HepG2 (cell line): Measurements from ENCODE around the gene RPS19. TPM values are rescaled to one million over a fixed set of nuclear protein-coding genes. Genes with fewer than 3 reads are reported as not detected.

ENCODE experiments used
- EEA1 ChIP-seq: sonication (generic); formaldehyde crosslinking; IDR thresholded peaks from 2 replicates; pipeline ENCODE4 v1.5.1; 2020; ENCODE audit warnings: mild to moderate bottlenecking, missing genetic modification reagents, borderline replicate concordance
- FOXK2 ChIP-seq: fragments of 450-650 bp; IDR thresholded peaks from 2 replicates; pipeline ENCODE4 v1.6.1; 2016
- KAT8 ChIP-seq: IDR thresholded peaks from 2 replicates; pipeline ENCODE4 v1.6.1; 2016; ENCODE audit warnings: missing genetic modification reagents, missing compliant biosample characterization
- PHF8 ChIP-seq: sonication (generic); formaldehyde crosslinking; IDR thresholded peaks from 2 replicates; pipeline ENCODE4 v1.5.0; 2020; ENCODE audit warnings: missing genetic modification reagents
- REXO4 ChIP-seq: sonication (generic); formaldehyde crosslinking; IDR thresholded peaks from 2 replicates; pipeline ENCODE4 v1.8.0; 2022; ENCODE audit warnings: missing genetic modification reagents, mild to moderate bottlenecking, borderline replicate concordance
- XRCC5 ChIP-seq: fragments of 200-400 bp; formaldehyde crosslinking; optimal IDR thresholded peaks from 2 replicates; pipeline ENCODE3; 2017; ENCODE audit warnings: mild to moderate bottlenecking, low read length
- ZBTB7A ChIP-seq: sonication (generic); formaldehyde crosslinking; IDR thresholded peaks from 2 replicates; pipeline ENCODE4 v1.8.0; 2022; ENCODE audit warnings: mild to moderate bottlenecking, missing genetic modification reagents
- ZNF160 ChIP-seq: sonication (generic); formaldehyde crosslinking; IDR thresholded peaks from 2 replicates; pipeline ENCODE4 v1.8.0; 2022; ENCODE audit warnings: mild to moderate bottlenecking, inconsistent platforms, missing genetic modification reagents
- ZNF20 ChIP-seq: sonication (generic); formaldehyde crosslinking; IDR thresholded peaks from 2 replicates; pipeline ENCODE4 v1.4.0; 2020; ENCODE audit warnings: mild to moderate bottlenecking, moderate library complexity, missing genetic modification reagents
- ZNF44 ChIP-seq: sonication (generic); formaldehyde crosslinking; IDR thresholded peaks from 2 replicates; pipeline ENCODE4 v1.5.1; 2020; ENCODE audit warnings: mild to moderate bottlenecking, missing genetic modification reagents
- ZNF567 ChIP-seq: sonication (generic); formaldehyde crosslinking; IDR thresholded peaks from 2 replicates; pipeline ENCODE4 v1.8.1; 2023; ENCODE audit warnings: mild to moderate bottlenecking, missing genetic modification reagents, borderline replicate concordance
- ZNF713 ChIP-seq: sonication (generic); formaldehyde crosslinking; IDR thresholded peaks from 2 replicates; pipeline ENCODE4 v1.4.0; 2020; ENCODE audit warnings: mild to moderate bottlenecking, missing genetic modification reagents
- polyA plus RNA-seq, 8 experiments: library from polyadenylated mRNA; depleted of rRNA in 3 of 8; stranded (reverse) in 7 of 8; unstranded in 1 of 8; fragments of >200 nt; fragmentation: Illumina TruSeq in 4 of 8; extraction: Trizol in 4 of 8; gene quantifications; 2 replicates each; pipeline versions ENCODE4 v1.2.1 to v1.2.3, GENCODE V29; 2011 to 2016; ENCODE audit warnings: low read depth in 4 of 8, missing spikeins in 1 of 8, mixed read lengths in 1 of 8; ENCODE audit not compliant: insufficient read depth in 1 of 8
- total RNA-seq, 5 experiments: library from RNA; depleted of rRNA; stranded (reverse); fragments of >200 nt; fragmentation: Illumina TruSeq; extraction: Trizol; gene quantifications; 2 replicates each; pipeline ENCODE4 v1.2.3, GENCODE V29; 2016; ENCODE audit warnings: low read depth in 1 of 5
- TF ChIP-seq, protein P1 (sequence below): IDR thresholded peaks from 2 replicates; pipeline ENCODE4 v1.6.1; 2016; ENCODE audit warnings: missing biosample characterization, missing genetic modification reagents, low read depth
- TF ChIP-seq, protein P2 (sequence below): IDR thresholded peaks from 2 replicates; pipeline ENCODE4 v1.6.1; 2016; ENCODE audit warnings: low read depth, missing genetic modification reagents, missing compliant biosample characterization
- TF ChIP-seq, protein P3 (sequence below): sonication (generic); formaldehyde crosslinking; IDR thresholded peaks from 2 replicates; pipeline ENCODE4 v1.5.0; 2020; ENCODE audit warnings: missing genetic modification reagents
- TF ChIP-seq, protein P4 (sequence below): sonication (generic); formaldehyde crosslinking; IDR thresholded peaks from 2 replicates; pipeline ENCODE4 v1.4.0; 2020; ENCODE audit warnings: missing genetic modification reagents
- TF ChIP-seq, protein P5 (sequence below): sonication (generic); formaldehyde crosslinking; IDR thresholded peaks from 2 replicates; pipeline ENCODE4 v1.8.0; 2022; ENCODE audit warnings: mild to moderate bottlenecking, missing genetic modification reagents, moderate library complexity

The RPS19 gene
- total and polyA plus RNA-seq, 2 of the 13 experiments (the other 11 are each of a cell fraction or from before 2014, with no cell fraction given), result 1,983 to 4,758 TPM

DNA sequence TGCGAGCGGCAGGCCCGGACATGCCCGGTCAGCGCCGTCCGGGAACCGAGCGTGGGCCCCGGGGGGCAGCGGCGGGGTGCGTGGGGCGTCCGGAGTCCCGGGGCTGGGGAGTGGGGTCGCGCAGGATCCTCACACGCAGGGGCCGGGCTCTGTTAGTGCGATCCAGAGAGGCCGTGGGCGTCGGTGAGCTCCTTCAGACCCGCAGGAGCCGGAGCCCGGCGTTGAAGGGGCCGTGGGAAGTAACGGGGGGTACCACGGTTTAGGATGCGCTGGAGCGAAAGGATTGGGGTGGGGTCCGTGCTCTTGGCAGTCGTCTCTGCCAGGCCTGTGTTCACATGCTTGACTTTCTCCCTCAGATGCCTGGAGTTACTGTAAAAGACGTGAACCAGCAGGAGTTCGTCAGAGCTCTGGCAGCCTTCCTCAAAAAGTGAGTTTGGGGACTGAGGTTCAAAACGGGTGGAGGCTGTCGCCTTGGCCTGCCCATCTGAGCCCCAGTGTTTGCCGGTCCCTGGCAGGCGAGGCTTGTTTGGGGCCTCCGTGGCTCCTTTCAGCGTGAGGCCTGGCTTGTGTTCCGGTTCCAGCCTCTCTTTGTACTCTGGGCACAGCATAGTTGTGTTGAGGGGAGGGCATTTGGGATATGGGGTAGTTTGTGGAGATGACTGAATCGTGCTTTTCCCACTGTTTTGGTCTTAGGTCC lies 512 bp downstream of the RPS19 start (continued):
- TF ChIP-seq, protein P1, sequence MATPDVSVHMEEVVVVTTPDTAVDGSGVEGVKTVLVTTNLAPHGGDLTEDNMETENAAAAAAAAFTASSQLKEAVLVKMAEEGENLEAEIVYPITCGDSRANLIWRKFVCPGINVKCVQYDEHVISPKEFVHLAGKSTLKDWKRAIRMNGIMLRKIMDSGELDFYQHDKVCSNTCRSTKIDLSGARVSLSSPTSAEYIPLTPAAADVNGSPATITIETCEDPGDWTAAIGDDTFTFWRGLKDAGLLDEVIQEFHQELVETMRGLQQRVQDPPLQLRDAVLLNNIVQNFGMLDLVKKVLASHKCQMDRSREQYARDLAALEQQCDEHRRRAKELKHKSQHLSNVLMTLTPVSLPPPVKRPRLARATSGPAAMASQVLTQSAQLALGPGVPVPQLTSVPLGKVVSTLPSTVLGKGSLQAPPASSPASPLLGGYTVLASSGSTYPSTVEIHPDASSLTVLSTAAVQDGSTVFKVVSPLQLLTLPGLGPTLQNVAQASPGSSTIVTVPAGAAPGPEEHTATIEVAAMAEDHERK (CRISPR knock-in tag), result no peak
- 0 out of 2 replicates have a peak, but pooled peaks have one; percentile 37 for TF ChIP-seq ZNF44 (CRISPR knock-in tag)
- TF ChIP-seq PHF8 (CRISPR knock-in tag), result no peak
- no peak for TF ChIP-seq FOXK2
- TF ChIP-seq EEA1 (CRISPR knock-in tag), result no peak
- no peak for TF ChIP-seq XRCC5
- TF ChIP-seq ZNF160 (CRISPR knock-in tag), result no peak
- TF ChIP-seq, protein P2, sequence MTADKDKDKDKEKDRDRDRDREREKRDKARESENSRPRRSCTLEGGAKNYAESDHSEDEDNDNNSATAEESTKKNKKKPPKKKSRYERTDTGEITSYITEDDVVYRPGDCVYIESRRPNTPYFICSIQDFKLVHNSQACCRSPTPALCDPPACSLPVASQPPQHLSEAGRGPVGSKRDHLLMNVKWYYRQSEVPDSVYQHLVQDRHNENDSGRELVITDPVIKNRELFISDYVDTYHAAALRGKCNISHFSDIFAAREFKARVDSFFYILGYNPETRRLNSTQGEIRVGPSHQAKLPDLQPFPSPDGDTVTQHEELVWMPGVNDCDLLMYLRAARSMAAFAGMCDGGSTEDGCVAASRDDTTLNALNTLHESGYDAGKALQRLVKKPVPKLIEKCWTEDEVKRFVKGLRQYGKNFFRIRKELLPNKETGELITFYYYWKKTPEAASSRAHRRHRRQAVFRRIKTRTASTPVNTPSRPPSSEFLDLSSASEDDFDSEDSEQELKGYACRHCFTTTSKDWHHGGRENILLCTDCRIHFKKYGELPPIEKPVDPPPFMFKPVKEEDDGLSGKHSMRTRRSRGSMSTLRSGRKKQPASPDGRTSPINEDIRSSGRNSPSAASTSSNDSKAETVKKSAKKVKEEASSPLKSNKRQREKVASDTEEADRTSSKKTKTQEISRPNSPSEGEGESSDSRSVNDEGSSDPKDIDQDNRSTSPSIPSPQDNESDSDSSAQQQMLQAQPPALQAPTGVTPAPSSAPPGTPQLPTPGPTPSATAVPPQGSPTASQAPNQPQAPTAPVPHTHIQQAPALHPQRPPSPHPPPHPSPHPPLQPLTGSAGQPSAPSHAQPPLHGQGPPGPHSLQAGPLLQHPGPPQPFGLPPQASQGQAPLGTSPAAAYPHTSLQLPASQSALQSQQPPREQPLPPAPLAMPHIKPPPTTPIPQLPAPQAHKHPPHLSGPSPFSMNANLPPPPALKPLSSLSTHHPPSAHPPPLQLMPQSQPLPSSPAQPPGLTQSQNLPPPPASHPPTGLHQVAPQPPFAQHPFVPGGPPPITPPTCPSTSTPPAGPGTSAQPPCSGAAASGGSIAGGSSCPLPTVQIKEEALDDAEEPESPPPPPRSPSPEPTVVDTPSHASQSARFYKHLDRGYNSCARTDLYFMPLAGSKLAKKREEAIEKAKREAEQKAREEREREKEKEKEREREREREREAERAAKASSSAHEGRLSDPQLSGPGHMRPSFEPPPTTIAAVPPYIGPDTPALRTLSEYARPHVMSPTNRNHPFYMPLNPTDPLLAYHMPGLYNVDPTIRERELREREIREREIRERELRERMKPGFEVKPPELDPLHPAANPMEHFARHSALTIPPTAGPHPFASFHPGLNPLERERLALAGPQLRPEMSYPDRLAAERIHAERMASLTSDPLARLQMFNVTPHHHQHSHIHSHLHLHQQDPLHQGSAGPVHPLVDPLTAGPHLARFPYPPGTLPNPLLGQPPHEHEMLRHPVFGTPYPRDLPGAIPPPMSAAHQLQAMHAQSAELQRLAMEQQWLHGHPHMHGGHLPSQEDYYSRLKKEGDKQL (CRISPR knock-in tag), result no peak
- TF ChIP-seq ZNF567 (CRISPR knock-in tag), result no peak
- TF ChIP-seq, protein P3, sequence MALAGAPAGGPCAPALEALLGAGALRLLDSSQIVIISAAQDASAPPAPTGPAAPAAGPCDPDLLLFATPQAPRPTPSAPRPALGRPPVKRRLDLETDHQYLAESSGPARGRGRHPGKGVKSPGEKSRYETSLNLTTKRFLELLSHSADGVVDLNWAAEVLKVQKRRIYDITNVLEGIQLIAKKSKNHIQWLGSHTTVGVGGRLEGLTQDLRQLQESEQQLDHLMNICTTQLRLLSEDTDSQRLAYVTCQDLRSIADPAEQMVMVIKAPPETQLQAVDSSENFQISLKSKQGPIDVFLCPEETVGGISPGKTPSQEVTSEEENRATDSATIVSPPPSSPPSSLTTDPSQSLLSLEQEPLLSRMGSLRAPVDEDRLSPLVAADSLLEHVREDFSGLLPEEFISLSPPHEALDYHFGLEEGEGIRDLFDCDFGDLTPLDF (CRISPR knock-in tag), result no peak
- TF ChIP-seq KAT8, result no peak
- TF ChIP-seq ZNF713 (CRISPR knock-in tag), result no peak
- TF ChIP-seq, protein P4, sequence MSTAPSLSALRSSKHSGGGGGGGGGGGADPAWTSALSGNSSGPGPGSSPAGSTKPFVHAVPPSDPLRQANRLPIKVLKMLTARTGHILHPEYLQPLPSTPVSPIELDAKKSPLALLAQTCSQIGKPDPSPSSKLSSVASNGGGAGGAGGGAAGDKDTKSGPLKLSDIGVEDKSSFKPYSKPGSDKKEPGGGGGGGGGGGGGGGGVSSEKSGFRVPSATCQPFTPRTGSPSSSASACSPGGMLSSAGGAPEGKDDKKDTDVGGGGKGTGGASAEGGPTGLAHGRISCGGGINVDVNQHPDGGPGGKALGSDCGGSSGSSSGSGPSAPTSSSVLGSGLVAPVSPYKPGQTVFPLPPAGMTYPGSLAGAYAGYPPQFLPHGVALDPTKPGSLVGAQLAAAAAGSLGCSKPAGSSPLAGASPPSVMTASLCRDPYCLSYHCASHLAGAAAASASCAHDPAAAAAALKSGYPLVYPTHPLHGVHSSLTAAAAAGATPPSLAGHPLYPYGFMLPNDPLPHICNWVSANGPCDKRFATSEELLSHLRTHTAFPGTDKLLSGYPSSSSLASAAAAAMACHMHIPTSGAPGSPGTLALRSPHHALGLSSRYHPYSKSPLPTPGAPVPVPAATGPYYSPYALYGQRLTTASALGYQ (CRISPR knock-in tag), result no peak
- TF ChIP-seq, protein P5, sequence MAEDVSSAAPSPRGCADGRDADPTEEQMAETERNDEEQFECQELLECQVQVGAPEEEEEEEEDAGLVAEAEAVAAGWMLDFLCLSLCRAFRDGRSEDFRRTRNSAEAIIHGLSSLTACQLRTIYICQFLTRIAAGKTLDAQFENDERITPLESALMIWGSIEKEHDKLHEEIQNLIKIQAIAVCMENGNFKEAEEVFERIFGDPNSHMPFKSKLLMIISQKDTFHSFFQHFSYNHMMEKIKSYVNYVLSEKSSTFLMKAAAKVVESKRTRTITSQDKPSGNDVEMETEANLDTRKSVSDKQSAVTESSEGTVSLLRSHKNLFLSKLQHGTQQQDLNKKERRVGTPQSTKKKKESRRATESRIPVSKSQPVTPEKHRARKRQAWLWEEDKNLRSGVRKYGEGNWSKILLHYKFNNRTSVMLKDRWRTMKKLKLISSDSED, result no peak
- TF ChIP-seq ZNF20 (CRISPR knock-in tag), result no peak
- TF ChIP-seq REXO4 (CRISPR knock-in tag), result no peak
- TF ChIP-seq ZBTB7A (CRISPR knock-in tag), result no peak
